ENCODE measurements around the gene PIEZO1. TPM values are rescaled to one million over a fixed set of nuclear protein-coding genes. Genes with fewer than 3 reads are reported as not detected.
A peak's percentile ranks its signal among the peaks of the same experiment; 100 is the strongest.

The PIEZO1 gene
- total and polyA plus RNA-seq, 9 of the 15 experiments (the other 6 are each of a cell fraction or from before 2014, with no cell fraction given): 3.6 to 432 (median 131) TPM

DNA sequence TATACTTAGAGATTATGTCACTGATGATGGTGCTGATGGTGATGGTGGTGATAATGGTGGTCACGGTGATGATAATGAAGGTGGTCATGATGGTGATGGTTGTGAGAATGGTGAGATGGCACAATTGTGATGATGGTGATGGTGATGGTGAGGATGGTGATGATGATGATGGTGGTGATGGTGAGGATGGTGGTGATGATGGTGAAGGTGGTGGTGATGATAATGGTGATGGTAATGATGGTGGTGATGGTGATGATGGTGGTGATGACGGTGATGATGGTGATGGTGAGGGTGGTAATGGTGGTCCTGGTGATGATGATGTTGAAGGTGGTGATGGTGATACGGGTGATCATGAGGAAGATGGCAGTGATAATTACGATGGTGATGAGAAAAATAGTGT, 13.1 kb upstream of the PIEZO1 start:
- Histone ChIP-seq H3K9ac (ENCODE audit: insufficient read depth in 1 of 2, low read depth in 2 of 2, low read length in 2 of 2) (no peak overlapping the region), H3K4me1 (replicated peaks in 1 of 2; ENCODE audit: control insufficient read depth in 2 of 2, insufficient read depth in 2 of 2, low read length in 2 of 2) (peaks cover 29 to 45% of the 10 kb centered on the region in 2 experiments), H3K4me3 (no peak overlapping the region), H3K9me1 (ENCODE audit: control insufficient read depth, insufficient read depth, low read length) (no peaks in the 10 kb centered on the region), H3K9me3 (replicated peaks; ENCODE audit: control insufficient read depth, insufficient read depth, low read depth, low read length) (no peaks in the 10 kb centered on the region; the same call in 1 of the 2 replicates), H2AFZ (ENCODE audit: low read depth, low read length) (no peak overlapping the region), H4K20me1 (replicated peaks; ENCODE audit: control insufficient read depth, insufficient read depth, low read length) (no peaks in the 10 kb centered on the region), H3K27ac (ENCODE audit: extremely low read depth, low read depth, low read length) (no peak overlapping the region), H3K36me3 (ENCODE audit: control insufficient read depth, insufficient read depth, low read length) (peaks cover 3% of the 10 kb centered on the region; the same call in 2 of the 3 replicates), H3K27me3 (ENCODE audit: control insufficient read depth in 2 of 2, insufficient read depth in 2 of 2, low read length in 2 of 2) (no peaks in the 10 kb centered on the region), H3K4me2 (ENCODE audit: insufficient read depth, low read length) (no peak overlapping the region), H3K79me2 (ENCODE audit: control insufficient read depth, insufficient read depth, low read length) (peaks cover 27% of the 10 kb centered on the region)
- ChIA-PET POLR2A (interaction anchor here (0.6 to 1.6 kb wide), 2 partner anchors 17 to 147 kb away, joined by 4 read pairs; no protein-coding TSS in a partner anchor), CTCF (ENCODE audit: low intra/inter-chr PET ratio) (no interaction called here)
- ATAC-seq (no peak), DNase-seq (ENCODE audit: extremely low read depth in 1 of 4, low spot score in 3 of 4) (no peak), FAIRE-seq (no peak)
- WGBS (ENCODE audit: insufficient coverage, low coverage, missing lambda C conversion rate): 79% methylated on average over 4 of the region's 4 CpGs
- intact Hi-C loops (cut with micrococcal nuclease) (no loop called here), in situ Hi-C loops (cut with MboI) (no loop called here)
- BruUV-seq (replicated peaks): no TSS peak
- TF ChIP-seq, protein P1, sequence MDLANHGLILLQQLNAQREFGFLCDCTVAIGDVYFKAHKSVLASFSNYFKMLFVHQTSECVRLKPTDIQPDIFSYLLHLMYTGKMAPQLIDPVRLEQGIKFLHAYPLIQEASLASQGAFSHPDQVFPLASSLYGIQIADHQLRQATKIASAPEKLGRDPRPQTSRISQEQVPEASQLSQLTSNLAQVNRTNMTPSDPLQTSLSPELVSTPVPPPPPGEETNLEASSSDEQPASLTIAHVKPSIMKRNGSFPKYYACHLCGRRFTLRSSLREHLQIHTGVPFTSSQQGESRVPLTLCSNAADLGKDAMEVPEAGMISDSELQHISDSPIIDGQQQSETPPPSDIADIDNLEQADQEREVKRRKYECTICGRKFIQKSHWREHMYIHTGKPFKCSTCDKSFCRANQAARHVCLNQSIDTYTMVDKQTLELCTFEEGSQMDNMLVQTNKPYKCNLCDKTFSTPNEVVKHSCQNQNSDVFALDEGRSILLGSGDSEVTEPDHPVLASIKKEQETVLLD (IDR thresholded peaks at IDR 0.05): peak; percentile 69; the same call in 1 of the 2 replicates
- TF ChIP-seq MCM7 (IDR thresholded peaks at IDR 0.05) (peak in 1 of 2 experiments; percentile 93; a peak in 2 of 4 replicates), ZNF695 (CRISPR knock-in tag; IDR thresholded peaks at IDR 0.05) (no peak), ARID1B (IDR thresholded peaks at IDR 0.05) (0 out of 2 replicates have a peak, but pooled peaks have one; percentile 8), HDAC1 (IDR thresholded peaks at IDR 0.05) (peak in 1 of 2 experiments; percentile 79; a peak in 2 of 4 replicates), ZNF696 (CRISPR knock-in tag; conservative IDR thresholded peaks at IDR 0.05) (no peak), HDGF (IDR thresholded peaks at IDR 0.05) (peak; percentile 90), RAD21 (CRISPR knock-in tag; conservative IDR thresholded peaks at IDR 0.05 in 1 of 2, IDR thresholded peaks at IDR 0.05 in 1 of 2) (no peak), ELF4 (CRISPR knock-in tag; IDR thresholded peaks at IDR 0.05) (0 out of 2 replicates have a peak, but pooled peaks have one; percentile 47), ZSCAN32 (CRISPR knock-in tag; IDR thresholded peaks at IDR 0.05) (no peak), PHB2 (IDR thresholded peaks at IDR 0.05; ENCODE audit: low read depth) (0 out of 2 replicates have a peak, but pooled peaks have one; percentile 27), EHMT2 (IDR thresholded peaks at IDR 0.05) (peak; percentile 87), TRIM24 (IDR thresholded peaks at IDR 0.05) (0 out of 4 replicates have a peak, but pooled peaks of 1 of the 2 experiments have one; percentile 17)
- TF ChIP-seq, protein P2, sequence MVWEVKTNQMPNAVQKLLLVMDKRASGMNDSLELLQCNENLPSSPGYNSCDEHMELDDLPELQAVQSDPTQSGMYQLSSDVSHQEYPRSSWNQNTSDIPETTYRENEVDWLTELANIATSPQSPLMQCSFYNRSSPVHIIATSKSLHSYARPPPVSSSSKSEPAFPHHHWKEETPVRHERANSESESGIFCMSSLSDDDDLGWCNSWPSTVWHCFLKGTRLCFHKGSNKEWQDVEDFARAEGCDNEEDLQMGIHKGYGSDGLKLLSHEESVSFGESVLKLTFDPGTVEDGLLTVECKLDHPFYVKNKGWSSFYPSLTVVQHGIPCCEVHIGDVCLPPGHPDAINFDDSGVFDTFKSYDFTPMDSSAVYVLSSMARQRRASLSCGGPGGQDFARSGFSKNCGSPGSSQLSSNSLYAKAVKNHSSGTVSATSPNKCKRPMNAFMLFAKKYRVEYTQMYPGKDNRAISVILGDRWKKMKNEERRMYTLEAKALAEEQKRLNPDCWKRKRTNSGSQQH (CRISPR knock-in tag; IDR thresholded peaks at IDR 0.05): 0 out of 2 replicates have a peak, but pooled peaks have one; percentile 58
- TF ChIP-seq, protein P3, sequence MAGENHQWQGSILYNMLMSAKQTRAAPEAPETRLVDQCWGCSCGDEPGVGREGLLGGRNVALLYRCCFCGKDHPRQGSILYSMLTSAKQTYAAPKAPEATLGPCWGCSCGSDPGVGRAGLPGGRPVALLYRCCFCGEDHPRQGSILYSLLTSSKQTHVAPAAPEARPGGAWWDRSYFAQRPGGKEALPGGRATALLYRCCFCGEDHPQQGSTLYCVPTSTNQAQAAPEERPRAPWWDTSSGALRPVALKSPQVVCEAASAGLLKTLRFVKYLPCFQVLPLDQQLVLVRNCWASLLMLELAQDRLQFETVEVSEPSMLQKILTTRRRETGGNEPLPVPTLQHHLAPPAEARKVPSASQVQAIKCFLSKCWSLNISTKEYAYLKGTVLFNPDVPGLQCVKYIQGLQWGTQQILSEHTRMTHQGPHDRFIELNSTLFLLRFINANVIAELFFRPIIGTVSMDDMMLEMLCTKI (IDR thresholded peaks at IDR 0.05; ENCODE audit: partially characterized antibody): no peak
- TF ChIP-seq, protein P4, sequence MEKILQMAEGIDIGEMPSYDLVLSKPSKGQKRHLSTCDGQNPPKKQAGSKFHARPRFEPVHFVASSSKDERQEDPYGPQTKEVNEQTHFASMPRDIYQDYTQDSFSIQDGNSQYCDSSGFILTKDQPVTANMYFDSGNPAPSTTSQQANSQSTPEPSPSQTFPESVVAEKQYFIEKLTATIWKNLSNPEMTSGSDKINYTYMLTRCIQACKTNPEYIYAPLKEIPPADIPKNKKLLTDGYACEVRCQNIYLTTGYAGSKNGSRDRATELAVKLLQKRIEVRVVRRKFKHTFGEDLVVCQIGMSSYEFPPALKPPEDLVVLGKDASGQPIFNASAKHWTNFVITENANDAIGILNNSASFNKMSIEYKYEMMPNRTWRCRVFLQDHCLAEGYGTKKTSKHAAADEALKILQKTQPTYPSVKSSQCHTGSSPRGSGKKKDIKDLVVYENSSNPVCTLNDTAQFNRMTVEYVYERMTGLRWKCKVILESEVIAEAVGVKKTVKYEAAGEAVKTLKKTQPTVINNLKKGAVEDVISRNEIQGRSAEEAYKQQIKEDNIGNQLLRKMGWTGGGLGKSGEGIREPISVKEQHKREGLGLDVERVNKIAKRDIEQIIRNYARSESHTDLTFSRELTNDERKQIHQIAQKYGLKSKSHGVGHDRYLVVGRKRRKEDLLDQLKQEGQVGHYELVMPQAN (IDR thresholded peaks at IDR 0.05; ENCODE audit: borderline replicate concordance): peak; percentile 29; the same call in 1 of the 2 replicates
